ENCODE measurements around the gene MYO3A. TPM values are rescaled to one million over a fixed set of nuclear protein-coding genes. Genes with fewer than 3 reads are reported as not detected.

The MYO3A gene
- total RNA-seq, 4 donors from 2014 or later = 0.12 to 0.67 (median 0.47) TPM; not detected in 1

DNA sequence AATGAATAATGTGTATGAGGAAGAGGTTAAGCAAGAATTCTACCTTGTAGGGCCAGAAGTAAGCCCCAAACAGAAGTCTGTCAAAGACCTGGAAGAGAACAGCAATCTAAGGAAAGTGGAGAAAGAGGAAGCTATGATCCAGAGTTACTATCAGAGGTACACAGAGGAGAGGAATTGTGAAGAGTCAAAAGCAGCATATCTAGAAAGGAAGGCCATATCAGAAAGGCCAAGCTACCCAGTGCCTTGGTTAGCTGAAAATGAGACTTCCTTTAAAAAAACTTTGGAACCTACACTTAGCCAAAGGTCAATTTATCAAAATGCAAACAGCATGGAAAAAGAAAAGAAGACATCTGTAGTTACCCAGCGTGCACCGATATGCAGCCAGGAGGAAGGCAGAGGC lies 239.8 kb downstream of the MYO3A start:
- TF ChIP-seq EP300 (IDR thresholded peaks at IDR 0.05) (no peak), POLR2A (IDR thresholded peaks at IDR 0.05) (no peak), POLR2AphosphoS5 (IDR thresholded peaks at IDR 0.05) (no peak)
- TF ChIP-seq, protein P1, sequence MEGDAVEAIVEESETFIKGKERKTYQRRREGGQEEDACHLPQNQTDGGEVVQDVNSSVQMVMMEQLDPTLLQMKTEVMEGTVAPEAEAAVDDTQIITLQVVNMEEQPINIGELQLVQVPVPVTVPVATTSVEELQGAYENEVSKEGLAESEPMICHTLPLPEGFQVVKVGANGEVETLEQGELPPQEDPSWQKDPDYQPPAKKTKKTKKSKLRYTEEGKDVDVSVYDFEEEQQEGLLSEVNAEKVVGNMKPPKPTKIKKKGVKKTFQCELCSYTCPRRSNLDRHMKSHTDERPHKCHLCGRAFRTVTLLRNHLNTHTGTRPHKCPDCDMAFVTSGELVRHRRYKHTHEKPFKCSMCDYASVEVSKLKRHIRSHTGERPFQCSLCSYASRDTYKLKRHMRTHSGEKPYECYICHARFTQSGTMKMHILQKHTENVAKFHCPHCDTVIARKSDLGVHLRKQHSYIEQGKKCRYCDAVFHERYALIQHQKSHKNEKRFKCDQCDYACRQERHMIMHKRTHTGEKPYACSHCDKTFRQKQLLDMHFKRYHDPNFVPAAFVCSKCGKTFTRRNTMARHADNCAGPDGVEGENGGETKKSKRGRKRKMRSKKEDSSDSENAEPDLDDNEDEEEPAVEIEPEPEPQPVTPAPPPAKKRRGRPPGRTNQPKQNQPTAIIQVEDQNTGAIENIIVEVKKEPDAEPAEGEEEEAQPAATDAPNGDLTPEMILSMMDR (IDR thresholded peaks at IDR 0.05) = no peak
- no peaks in the 10 kb centered on the region for H3K4me1 ChIP-seq
- no peak overlapping the region for H3K27ac ChIP-seq
- H3K36me3 ChIP-seq = no peaks in the 10 kb centered on the region
- WGBS, 2 donors (ENCODE audit: low coverage in 1 of 2) = 63% methylated on average over 1 of the region's 2 CpGs; no CpG with 5 or more reads in 1 of the 2 donors
- ATAC-seq = no peak
- no peaks in the 10 kb centered on the region for H3K9me3 ChIP-seq
- peaks cover 8% of the 10 kb centered on the region for H3K27me3 ChIP-seq
- H3K4me3 ChIP-seq = no peak overlapping the region

DNA sequence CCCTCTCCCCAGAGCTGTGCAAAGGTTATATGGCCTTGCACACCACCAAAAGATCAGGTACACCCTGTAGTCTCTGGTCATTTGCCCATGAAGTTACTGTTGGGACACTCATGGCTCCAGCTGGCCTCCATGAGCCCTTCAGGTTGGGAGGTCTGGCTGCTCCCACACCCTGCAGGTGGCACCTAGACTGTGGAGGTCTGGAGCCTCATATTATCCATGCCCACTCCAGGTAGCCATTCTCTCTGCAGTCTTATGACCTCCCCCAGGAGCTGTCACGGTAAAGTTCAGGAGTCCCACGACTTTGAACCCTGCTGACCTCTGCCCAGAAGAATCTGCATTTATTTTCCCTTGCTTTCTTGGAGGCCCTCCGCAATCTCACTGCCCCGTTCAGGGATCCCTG lies 243.3 kb downstream of the MYO3A start:
- Histone ChIP-seq H3K4me1 (no peaks in the 10 kb centered on the region), H3K9me3 (no peaks in the 10 kb centered on the region), H3K27me3 (peaks cover 3% of the 10 kb centered on the region), H3K27ac (no peak overlapping the region), H3K36me3 (no peaks in the 10 kb centered on the region), H3K4me3 (no peak overlapping the region)
- TF ChIP-seq, protein P1 (IDR thresholded peaks at IDR 0.05) = no peak
- no peak for TF ChIP-seq EP300 (IDR thresholded peaks at IDR 0.05)
- no peak for TF ChIP-seq POLR2A (IDR thresholded peaks at IDR 0.05)
- ATAC-seq = no peak
- WGBS, 2 donors (ENCODE audit: low coverage in 1 of 2) = 68 to 74% methylated on average over 4 of the region's 4 CpGs

DNA sequence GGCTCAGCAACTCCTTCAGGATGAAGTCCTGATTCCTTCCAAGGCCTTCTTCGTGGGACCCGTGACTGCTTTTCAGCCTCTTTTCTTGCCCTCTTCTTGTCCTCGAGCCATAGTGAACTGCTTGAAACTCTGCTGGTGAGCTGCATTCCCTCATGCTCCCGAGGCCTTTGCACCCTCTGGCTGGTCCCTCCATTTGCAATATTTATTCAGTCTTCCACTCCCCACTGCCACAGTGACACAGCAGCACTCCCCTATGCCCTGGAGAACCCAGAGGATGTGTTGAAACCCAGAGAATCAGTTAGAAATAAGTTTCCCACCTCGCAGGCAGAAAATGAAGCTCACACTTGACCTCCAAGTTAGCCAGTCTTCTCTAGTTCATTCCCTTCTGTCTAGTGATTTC lies 260.2 kb downstream of the MYO3A start:
- Histone ChIP-seq H3K4me1 (no peaks in the 10 kb centered on the region), H3K27ac (no peak overlapping the region), H3K27me3 (no peaks in the 10 kb centered on the region), H3K36me3 (no peaks in the 10 kb centered on the region), H3K4me3 (no peak overlapping the region), H3K9me3 (no peaks in the 10 kb centered on the region)
- 0 to 61% methylated on average over 1 to 5 of the region's 5 CpGs for WGBS, 2 donors (ENCODE audit: low coverage in 1 of 2)
- ATAC-seq = no peak
- no peak for TF ChIP-seq POLR2AphosphoS5 (IDR thresholded peaks at IDR 0.05)
- no peak for TF ChIP-seq EP300 (IDR thresholded peaks at IDR 0.05)
- TF ChIP-seq, protein P1 (IDR thresholded peaks at IDR 0.05) = no peak
- TF ChIP-seq POLR2A (IDR thresholded peaks at IDR 0.05) = no peak

DNA sequence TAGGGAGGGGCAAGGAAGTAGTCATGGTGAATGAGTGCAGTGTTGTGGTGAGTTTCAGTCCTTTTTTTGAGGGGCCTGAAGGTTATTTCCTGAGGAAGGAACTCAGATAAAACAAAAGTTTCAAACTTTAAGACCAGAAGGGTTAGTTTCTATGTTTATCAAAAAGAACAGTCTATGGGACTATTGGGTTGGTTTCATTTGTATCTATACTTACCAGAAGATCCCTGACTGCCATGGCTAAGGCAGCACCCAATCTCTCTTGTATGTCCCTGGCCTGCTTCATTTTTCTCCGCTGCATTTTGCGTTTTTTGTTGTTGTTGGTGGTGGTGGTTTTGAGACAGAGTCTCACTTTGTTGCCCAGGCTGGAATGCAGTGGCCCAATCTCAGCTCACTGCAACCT lies 263.2 kb downstream of the MYO3A start:
- ATAC-seq = no peak
- H3K36me3 ChIP-seq = no peaks in the 10 kb centered on the region
- TF ChIP-seq, protein P1 (IDR thresholded peaks at IDR 0.05) = no peak
- TF ChIP-seq POLR2A (IDR thresholded peaks at IDR 0.05) (no peak), EP300 (IDR thresholded peaks at IDR 0.05) (no peak), POLR2AphosphoS5 (IDR thresholded peaks at IDR 0.05) (no peak)
- no peaks in the 10 kb centered on the region for H3K9me3 ChIP-seq
- no peak overlapping the region for H3K4me3 ChIP-seq
- H3K4me1 ChIP-seq = no peaks in the 10 kb centered on the region
- H3K27ac ChIP-seq = no peak overlapping the region
- H3K27me3 ChIP-seq = no peaks in the 10 kb centered on the region
- WGBS, 2 donors (ENCODE audit: low coverage in 1 of 2) = 96% methylated on average over 2 of the region's 2 CpGs; no CpG with 5 or more reads in 1 of the 2 donors

DNA sequence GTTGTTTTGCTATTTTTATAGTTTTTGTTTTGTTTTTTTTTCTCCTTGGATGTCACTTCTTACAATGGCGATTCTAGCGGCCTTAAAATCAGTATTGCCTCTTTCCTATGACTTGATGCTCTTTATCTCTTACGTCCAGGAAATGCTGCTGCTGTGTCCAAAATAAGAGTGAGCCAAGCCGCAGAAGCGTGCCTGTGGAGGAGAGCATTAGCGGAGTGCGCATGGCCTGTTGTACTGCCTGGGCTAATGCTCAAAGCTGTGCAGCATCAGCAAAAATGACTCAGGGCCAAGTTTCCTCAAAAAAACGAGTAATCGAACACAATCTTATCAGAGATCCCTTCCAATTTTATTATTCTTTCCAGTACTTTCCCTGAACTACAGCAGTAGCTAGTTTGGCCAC lies 264.1 kb downstream of the MYO3A start:
- TF ChIP-seq EP300 (IDR thresholded peaks at IDR 0.05) = no peak
- TF ChIP-seq POLR2A (IDR thresholded peaks at IDR 0.05) = no peak
- no peak for TF ChIP-seq POLR2AphosphoS5 (IDR thresholded peaks at IDR 0.05)
- TF ChIP-seq, protein P1 (IDR thresholded peaks at IDR 0.05) = no peak
- no peak for ATAC-seq
- H3K4me3 ChIP-seq = no peak overlapping the region
- no peaks in the 10 kb centered on the region for H3K27me3 ChIP-seq
- no peaks in the 10 kb centered on the region for H3K4me1 ChIP-seq
- WGBS, 2 donors (ENCODE audit: low coverage in 1 of 2) = 85 to 92% methylated on average over 4 to 8 of the region's 9 CpGs
- no peak overlapping the region for H3K27ac ChIP-seq
- no peaks in the 10 kb centered on the region for H3K9me3 ChIP-seq
- H3K36me3 ChIP-seq = no peaks in the 10 kb centered on the region

Data from gastroesophageal sphincter (tissue), 4 donors.